Stimulated activated CD8-positive, alpha-beta memory T cell treated with anti-CD3 and anti-CD28 coated beads, Interleukin-15, amount 100 ng/mL, for 1 hour (primary cell): ENCODE data around the gene CACNA2D3.

Experiments
- DNase-seq: peaks from one replicate; pipeline ENCODE4 v3.0.0-alpha.2; 2020; ENCODE audit warnings: low read depth

The CACNA2D3 gene

DNA sequence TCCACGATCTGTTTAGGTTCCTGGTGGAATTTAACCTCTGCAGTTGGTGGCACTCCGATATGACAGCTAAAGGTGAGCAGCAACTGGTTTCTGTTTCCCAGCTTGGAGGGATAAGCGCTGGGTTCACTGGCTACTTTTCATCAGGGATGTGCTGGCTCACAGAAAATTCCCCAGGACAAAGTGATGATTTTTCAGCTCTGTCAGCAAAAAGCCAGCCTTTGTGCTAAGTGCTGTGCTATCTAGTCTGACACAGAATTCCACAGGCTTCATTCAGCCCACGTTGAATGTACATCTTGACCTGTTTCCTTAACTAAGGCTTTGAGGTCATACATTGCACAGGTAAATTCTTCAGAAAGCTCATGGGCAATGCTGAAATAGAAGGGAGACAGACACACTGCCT lies 887.0 kb downstream of the CACNA2D3 start:
- no peak for DNase-seq

- DNase-seq: no peak
These were observed 889.7 kb downstream of the CACNA2D3 start for GRCh38 chr3:55012091-55012490.

GRCh38 chr3:55013145-55013925 lies 891.0 kb downstream of the CACNA2D3 start:
- DNase-seq: no peak

DNA sequence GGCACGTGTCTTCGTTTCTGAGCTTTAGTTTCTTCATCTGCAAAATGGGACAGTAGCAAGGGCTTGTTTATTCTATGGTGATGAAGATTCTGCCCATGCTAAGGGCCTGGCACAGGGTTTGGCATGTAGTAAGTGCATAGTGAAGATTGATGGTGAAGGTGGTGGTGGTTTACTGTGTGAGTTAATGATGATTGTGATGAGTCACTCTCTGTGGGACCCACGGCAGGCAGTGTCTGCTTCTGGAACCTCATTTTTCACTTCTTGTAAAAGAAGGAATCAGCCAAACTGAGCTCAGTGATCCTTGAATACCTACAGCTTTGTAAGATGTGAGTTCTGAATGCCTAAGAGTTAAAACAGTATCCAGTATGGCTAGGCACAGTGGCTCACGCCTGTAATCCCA lies 891.7 kb downstream of the CACNA2D3 start:
- DNase-seq: no peak

- no peak for DNase-seq
These were observed 892.6 kb downstream of the CACNA2D3 start for GRCh38 chr3:55014906-55015305.

GRCh38 chr3:55017876-55018275 lies 895.5 kb downstream of the CACNA2D3 start:
- no peak for DNase-seq

DNA sequence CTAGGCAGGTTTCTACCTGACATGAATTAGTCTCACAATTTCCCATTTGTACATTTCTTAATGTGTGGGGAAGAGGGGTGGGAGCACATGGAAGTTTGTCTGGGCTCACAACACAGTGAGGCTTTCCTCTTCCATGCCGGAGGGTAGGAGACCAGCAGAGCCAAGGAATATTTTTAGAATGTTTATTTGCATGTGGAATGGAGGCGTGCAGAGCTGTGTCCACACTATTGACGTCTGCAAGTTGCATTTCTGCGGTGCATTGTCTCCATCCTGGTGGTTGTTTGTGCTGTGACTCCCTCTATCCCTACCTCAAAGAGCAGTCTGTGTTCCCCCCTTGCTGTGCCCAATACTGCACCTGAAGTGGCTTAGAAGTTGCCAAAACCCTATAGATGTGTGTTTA lies 908.6 kb downstream of the CACNA2D3 start:
- DNase-seq: no peak

GRCh38 chr3:55036883-55037577 lies 914.7 kb downstream of the CACNA2D3 start:
- DNase-seq: no peak

DNA sequence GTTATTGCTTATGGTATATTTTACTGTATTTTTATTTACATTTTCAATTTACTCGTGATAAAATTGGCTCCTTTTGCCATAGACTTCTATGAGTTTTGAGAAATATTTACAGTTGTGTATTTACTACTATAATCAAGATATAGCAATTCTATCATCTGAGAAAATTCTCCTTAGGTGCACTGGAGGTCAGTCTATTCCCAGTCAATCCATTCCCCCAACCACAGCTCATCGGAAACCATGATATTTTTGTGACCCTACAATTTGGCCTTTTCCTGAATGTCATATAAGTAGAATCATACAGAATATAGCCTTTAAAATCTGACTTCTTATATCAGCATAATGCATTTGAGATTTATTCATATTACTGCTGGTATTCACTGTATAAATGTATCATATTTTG lies 920.2 kb downstream of the CACNA2D3 start:
- DNase-seq: no peak

GRCh38 chr3:55044486-55044885 lies 922.1 kb downstream of the CACNA2D3 start:
- DNase-seq: no peak

DNA sequence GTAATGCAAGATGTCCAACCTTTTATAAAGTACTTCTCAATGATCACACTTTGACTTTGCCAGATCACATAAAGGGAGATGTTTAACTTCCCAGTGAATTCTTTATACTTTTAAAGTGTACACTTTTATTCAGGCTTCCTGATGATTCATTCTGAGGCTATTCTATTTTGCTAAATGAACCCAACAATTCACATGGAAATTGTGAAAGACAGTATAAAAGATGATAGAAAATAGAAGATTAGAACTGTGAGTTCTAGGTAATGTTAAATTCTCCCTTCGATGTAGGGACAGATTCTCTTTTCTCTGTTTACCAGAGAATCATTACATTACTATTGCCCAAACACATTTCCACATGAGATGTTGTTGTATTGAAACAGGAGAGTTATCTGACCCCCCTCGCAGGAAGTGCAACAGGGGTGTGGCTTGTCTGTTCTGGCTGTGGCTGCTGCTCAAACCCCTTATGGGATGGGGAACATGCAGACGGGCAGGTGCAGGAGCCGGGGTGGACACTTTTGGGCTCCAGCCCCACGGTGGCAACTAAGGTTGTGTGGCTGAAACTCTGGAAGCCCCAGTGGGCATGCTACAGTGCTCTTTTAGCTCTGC lies 936.8 kb downstream of the CACNA2D3 start:
- no peak for DNase-seq

- DNase-seq: no peak
These were observed 938.8 kb downstream of the CACNA2D3 start for GRCh38 chr3:55060896-55061719.

DNA sequence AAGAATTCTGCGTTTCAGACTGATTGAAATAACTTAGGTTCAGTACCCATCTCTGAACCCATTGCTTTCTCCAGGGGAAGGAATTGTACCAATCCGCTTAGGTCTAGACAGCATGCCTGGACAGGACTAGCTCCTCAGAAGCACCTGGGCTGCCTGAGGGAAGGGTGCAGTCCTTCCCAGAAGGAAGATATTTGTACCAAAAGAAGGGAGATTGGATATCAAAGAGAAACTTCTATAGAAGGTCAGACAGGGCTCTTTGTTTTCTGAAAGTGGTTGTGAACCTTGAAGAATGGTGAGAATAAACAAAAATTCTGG lies 939.3 kb downstream of the CACNA2D3 start:
- DNase-seq: no peak

GRCh38 chr3:55064164-55064563 lies 941.8 kb downstream of the CACNA2D3 start:
- DNase-seq: no peak

DNA sequence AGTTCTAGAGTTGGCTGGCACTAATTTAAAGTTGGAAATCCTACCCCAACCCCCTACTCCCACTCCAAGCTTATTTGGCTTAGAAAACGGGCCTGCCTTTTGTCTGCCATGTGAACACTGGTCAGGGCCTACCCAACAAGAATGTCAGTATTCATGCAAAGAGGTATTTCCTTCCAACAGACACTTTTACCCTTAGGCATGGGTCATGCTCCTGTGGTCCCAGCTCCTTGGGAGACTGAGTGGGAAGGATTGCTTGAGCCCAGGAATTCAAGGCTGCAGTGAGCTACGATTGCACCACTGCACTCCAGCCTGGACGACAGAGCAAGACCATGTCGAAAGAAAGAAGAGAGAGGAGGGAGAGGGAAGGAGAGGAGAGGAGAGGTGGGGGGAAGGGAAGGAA lies 943.0 kb downstream of the CACNA2D3 start:
- no peak for DNase-seq

GRCh38 chr3:55066551-55067047 lies 944.2 kb downstream of the CACNA2D3 start:
- no peak for DNase-seq

DNA sequence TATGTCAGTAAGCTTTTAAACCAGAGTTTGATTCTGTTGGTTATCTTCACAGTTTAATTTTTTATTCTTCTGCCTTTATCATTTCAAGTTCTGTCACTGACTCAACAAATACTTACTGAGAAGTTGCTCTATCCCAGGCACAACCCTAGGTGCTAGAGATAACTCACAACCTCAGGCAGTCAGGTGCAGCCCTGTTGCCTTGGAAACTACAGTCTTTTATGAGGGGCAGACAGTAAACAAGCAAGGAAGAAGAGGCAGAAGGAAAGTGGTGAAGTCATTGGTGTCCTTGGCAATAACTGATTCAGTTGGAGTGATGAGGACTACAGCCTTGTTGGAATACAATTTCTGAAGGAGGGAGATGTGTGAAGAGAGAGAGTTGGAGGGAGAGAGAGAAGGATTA lies 947.6 kb downstream of the CACNA2D3 start:
- DNase-seq: no peak

GRCh38 chr3:55074796-55075195 lies 952.4 kb downstream of the CACNA2D3 start:
- DNase-seq: no peak

- DNase-seq: no peak
These were observed 953.5 kb downstream of the CACNA2D3 start for GRCh38 chr3:55075846-55076245.

- DNase-seq: no peak
These were observed 955.4 kb downstream of the CACNA2D3 start for GRCh38 chr3:55077726-55078125.

- no peak for DNase-seq
These were observed 956.5 kb downstream of the CACNA2D3 start for GRCh38 chr3:55078876-55079275.

DNA sequence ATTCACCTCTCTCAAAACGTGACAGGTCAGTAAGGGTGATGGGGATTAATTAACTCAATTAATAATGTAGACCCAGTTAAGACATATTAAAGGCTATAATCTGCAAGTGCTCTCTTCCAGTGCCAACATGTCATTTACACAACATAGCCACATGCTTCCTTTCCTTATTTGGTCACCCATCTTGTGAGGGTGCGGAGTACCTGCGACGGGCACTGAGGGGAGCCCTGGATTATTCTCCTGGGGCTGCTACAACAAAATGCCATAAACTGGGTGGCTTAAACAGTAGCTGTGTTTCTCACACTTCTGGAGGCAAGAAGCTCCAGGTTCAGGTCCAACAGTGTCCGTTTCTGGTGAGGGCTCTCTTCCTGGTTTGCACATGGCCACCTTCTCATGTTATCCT lies 962.9 kb downstream of the CACNA2D3 start:
- DNase-seq: no peak
